Subcutaneous adipose tissue (tissue), 4 donors: ENCODE results near the gene SIMC1. TPM values are rescaled to one million over a fixed set of nuclear protein-coding genes. Genes with fewer than 3 reads are reported as not detected.

Experiments used
- total RNA-seq, 4 donors: library from RNA; depleted of rRNA; stranded (reverse); fragments of >200 nt; gene quantifications; one replicate each; pipeline ENCODE4 v1.1.0, GENCODE V29; 2016
- TF ChIP-seq, protein P1 (sequence below): fragments of 450-650 bp; IDR thresholded peaks from one replicate; pipeline ENCODE4 v1.5.1; 2016; ENCODE audit warnings: low read depth, mild to moderate bottlenecking, control low read depth, antibody characterized with exemption, moderate library complexity

The SIMC1 gene
- total RNA-seq, 4 donors from 2014 or later, result 7.0 to 9.8 (median 7.9) TPM

DNA sequence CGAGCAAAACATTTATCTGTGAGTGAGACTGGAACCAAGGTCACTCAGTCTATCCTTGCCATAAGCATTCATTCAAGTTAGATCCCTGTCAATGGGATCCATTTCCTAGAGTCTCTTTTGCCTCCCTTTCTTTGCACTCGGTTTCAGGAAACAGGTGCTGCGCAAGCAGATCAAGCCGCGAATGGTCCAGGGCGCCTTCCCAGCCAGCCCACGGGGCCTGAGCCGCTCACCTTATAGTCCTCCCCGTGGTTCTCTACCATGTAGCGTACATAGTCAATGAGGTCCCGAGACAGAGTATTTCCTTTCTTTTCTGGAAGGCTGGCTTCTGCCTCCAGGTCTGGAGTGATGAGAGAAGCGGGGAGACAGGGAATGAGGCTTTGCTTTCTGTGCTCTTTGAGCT, 146.8 kb downstream of the SIMC1 start:
- TF ChIP-seq, protein P1, sequence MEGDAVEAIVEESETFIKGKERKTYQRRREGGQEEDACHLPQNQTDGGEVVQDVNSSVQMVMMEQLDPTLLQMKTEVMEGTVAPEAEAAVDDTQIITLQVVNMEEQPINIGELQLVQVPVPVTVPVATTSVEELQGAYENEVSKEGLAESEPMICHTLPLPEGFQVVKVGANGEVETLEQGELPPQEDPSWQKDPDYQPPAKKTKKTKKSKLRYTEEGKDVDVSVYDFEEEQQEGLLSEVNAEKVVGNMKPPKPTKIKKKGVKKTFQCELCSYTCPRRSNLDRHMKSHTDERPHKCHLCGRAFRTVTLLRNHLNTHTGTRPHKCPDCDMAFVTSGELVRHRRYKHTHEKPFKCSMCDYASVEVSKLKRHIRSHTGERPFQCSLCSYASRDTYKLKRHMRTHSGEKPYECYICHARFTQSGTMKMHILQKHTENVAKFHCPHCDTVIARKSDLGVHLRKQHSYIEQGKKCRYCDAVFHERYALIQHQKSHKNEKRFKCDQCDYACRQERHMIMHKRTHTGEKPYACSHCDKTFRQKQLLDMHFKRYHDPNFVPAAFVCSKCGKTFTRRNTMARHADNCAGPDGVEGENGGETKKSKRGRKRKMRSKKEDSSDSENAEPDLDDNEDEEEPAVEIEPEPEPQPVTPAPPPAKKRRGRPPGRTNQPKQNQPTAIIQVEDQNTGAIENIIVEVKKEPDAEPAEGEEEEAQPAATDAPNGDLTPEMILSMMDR, result no peak

DNA sequence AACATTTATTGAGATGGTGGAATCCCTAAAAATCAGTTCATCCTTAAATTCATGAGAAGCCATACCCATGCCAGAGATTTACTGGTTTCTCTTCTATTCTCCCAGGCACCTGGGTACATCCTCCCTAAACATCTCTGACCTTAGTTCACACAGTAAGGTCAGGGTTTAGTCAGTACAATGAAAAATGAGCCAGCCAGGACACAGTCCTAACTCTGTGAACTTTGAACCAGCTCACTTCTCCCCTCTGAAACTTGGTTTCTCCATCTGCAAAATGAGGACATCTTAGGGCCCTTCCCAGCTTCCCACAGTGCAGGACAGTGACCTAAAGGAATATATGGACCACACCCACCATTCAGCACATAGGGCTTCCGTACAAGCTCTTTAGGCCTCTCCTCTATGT, 148.3 kb downstream of the SIMC1 start:
- TF ChIP-seq, protein P1, result no peak

DNA sequence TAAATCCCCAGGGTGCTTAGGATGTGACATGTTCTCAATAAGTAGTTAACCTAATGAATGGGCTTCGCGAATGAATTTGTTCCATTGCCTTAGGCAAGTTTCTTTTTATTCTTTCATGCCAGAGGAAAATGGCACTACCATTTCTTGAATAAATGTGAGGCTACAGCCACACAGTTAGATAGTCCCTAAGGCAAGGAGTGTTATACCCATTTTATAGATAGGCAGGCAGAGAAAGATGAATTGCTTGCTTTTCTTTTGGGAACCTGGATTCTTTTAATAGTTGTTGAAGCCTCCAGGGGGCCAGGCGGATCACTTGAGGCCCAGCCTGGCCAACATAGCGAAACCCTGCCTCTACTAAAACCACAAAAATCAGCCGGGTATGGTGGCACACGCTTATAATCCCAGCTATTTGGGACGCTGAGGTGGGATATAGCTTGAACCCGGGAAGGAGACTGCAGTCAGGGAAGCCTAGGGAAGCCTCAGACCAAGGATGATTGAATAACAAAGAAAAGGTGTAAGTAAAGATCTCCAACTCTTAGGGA, 149.2 kb downstream of the SIMC1 start:
- TF ChIP-seq, protein P1, result no peak

DNA sequence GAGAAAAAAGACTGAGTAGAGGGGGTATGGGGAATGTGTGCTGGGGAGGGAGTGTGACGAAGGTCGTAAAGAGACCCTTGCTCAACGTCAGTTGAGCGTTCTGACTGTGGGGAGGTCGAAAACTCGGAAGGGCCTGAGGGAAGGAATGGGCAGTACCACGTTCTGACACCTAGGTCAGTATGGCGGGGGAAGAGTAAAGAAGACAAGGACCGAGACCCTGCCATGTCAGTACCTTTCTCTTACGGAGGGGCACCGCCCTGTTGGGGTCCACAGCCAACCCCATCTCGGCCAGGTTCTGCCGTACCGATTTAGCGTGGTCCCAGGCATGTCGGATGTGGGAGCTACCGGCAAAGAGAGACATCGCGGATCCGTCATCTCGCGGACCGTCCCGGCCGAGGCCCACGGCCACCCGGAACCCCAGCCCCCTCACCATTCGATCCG, 149.8 kb downstream of the SIMC1 start:
- TF ChIP-seq, protein P1, result no peak

DNA sequence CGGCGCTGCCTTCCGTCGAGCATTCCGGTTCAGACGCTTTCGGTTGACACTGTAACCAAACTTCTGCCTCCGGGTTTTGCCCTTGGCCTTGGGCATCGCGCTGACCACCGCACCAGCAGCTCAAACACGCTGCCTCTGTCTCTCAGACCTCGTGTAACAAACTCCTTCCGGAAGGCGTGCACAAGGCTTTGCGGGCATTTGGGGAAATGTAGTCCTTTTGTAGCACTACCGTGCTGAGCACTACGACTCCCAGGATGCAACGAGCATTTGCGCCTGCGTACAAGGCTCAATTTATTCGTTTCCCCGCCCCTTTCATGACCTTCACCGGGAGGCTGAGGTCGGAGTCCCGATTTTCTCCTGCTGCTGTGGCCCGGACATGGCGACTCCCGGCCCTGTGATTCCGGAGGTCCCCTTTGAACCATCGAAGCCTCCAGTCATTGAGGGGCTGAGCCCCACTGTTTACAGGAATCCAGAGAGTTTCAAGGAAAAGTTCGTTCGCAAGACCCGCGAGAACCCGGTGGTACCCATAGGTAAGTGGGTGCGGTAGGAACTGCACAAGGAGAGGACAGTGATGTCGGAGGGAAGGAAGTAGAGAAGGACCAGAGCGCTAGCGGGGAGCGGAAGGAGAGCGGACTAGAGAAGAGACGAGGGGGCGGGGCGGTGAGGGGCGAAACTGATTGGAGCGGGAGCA, 150.4 kb downstream of the SIMC1 start, which contains the start of the genes HIGD2A and NOP16:
Gene HIGD2A, plus strand, starts transcription at position 308 of the 691 bp plus-strand sequence. Its CDS starts 69 bp downstream, at position 377.
Gene NOP16, minus strand, starts transcription at position 155 of the 691 bp plus-strand sequence. Its CDS starts 59 bp downstream, at position 96.
- TF ChIP-seq, protein P1, result no peak

DNA sequence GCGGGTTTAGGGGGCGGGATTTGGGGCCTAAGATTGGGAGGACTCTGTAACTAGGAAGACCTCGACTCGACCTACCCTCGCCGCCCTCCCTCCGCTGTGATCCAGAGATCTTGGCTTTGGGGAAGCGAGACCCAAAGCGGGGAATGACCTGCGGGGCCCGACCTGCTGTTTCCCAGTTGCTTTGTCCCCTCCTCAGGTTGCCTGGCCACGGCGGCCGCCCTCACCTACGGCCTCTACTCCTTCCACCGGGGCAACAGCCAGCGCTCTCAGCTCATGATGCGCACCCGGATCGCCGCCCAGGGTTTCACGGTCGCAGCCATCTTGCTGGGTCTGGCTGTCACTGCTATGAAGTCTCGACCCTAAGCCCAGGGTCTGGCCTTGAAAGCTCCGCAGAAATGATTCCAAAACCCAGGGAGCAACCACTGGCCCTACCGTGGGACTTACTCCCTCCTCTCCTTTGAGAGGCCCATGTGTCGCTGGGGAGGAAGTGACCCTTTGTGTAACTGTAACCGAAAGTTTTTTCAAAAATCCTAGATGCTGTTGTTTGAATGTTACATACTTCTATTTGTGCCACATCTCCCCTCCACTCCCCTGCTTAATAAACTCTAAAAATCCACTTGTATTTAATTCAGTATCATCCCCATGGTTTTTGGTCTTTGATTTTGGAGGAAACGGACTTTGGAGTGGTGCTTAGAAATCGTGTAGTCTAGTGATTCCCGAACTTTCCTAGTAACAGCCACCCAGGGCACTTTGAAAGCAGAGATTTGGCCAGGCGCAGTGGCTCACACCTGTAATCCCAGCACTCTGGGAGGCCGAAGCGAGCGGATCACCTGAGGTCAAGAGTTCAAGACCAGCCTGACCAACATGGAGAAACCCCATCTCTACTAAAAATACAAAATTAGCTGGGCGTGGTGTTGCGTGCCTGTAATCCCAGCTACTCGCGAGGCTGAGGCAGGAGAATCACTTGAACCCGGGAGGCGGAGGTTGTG, 151.2 kb downstream of the SIMC1 start:
- TF ChIP-seq, protein P1, result no peak
